Endothelial cell of umbilical vein (primary cell): Measurements from ENCODE around the gene NANS.

Experiments
- CTCF ChIP-seq, 2 donors: IDR thresholded peaks; 1 replicate in 1 of 2; 2 replicates in 1 of 2; pipeline ENCODE4 v1.5.1; 2011; ENCODE audit warnings: low read length in 2 of 2, mild to moderate bottlenecking in 2 of 2, moderate library complexity in 2 of 2, control low read depth in 1 of 2, inconsistent platforms in 1 of 2, low read depth in 1 of 2; ENCODE audit not compliant: insufficient read depth in 1 of 2; ENCODE audit errors: extremely low read depth in 1 of 2
- EZH2 ChIP-seq: IDR thresholded peaks from 2 replicates; pipeline ENCODE4 v1.6.1; 2012; ENCODE audit warnings: borderline replicate concordance, low read depth, mild to moderate bottlenecking, moderate library complexity, low read length, inconsistent platforms; ENCODE audit not compliant: severe bottlenecking
- MAX ChIP-seq: IDR thresholded peaks from 2 replicates; pipeline ENCODE4 v1.6.1; 2011; ENCODE audit not compliant: insufficient read depth, insufficient read length
- MYC ChIP-seq: IDR thresholded peaks from one replicate; pipeline ENCODE4 v1.6.1; 2011; ENCODE audit warnings: mild to moderate bottlenecking, low read depth, low read length
- POLR2A ChIP-seq: IDR thresholded peaks from 2 replicates; pipeline ENCODE4 v1.6.1; 2012; ENCODE audit warnings: low read depth, mild to moderate bottlenecking, control low read depth, low read length
- POLR2AphosphoS5 ChIP-seq: IDR thresholded peaks from 2 replicates; pipeline ENCODE4 v1.6.1; 2012; ENCODE audit warnings: low read depth, mild to moderate bottlenecking, control low read depth, low read length, moderate library complexity; ENCODE audit not compliant: insufficient read depth

- TF ChIP-seq POLR2A (no peak), CTCF (IDR thresholded peaks at IDR 0.05; ENCODE audit: extremely low read depth in 1 of 2, insufficient read depth in 1 of 2, low read depth in 1 of 2, low read length in 2 of 2) (no peak), EZH2 (no peak), MAX (no peak), MYC (no peak), POLR2AphosphoS5 (no peak)
Observed at GRCh38 chr9:98057138-98057799, 737 bp downstream of the NANS start.
